Measurements from ENCODE around the gene BMERB1.
"Not testable (repeated sequence)": the region's sequence is repeated elsewhere in the genome, so short reads cannot be mapped to it uniquely, and the experiment has no call there.

BMERB1 gene

DNA sequence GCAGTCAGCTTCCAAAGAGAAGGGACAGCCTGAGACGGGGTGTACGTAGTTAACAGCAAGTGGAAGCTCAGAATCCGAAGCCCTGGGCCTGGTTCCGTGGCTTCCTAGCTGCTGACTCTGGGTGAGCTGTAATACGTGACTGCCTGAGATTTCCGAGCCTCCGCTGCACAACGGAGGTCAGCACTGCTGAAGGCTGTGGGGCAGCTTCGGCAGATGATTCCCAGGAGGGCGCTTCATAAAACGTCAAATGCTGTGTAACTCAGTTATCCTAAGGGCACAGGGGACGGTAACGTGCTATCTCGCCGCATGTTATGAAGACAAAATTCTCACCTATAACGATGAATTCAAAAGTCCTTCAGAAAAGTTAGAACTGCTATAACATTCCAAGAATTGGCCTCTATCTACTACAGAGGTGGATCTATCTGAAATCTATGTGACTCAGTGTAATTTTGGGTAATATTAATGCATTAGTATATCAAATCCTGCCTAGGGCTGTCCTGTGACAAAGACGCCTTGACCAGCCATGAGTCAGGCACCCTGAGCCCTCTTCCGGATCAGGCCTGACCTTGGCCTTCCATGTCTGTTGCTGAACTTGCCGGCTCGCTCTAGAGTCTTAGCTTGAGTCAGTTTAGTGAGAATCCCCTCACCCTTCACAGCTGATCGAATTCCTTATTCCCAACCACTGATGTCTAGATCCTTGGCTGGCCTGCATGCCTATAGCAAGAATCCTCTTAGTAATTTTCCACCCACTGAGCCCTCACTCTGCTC lies 165.1 kb downstream of the BMERB1 start:
- DNase-seq, result no peak

DNA sequence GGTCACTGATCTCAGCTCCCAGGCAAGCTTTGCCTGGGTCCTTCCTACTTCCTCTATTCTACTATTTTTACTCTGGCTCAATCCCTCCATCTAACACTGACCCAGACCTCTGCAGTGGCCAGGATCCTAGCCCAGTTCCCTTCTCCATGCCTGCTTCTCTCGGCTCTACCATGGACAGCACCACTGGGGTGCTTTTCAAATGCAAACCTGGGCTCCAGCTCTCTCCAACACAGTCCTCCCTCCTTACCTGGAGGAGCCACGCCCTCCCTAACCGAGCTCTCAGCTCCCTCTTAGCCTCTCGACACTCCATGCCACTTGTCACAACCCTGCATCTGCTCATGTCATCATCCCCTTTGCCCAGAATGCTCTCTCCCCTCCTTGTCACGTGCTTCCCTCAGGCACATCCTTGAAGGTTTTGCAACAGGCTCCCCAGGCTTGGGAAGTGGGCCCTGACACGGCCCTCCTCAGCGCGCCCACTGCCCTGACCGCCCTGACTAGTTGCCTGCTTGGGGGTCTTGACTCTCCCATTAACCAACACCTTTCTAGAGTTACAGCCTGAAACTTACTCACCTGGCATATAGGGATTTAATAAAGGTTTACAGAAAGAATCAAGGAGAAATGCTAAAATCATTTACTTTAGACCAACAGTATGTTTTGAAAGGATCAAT lies 167.0 kb downstream of the BMERB1 start:
- DNase-seq, result no peak

DNA sequence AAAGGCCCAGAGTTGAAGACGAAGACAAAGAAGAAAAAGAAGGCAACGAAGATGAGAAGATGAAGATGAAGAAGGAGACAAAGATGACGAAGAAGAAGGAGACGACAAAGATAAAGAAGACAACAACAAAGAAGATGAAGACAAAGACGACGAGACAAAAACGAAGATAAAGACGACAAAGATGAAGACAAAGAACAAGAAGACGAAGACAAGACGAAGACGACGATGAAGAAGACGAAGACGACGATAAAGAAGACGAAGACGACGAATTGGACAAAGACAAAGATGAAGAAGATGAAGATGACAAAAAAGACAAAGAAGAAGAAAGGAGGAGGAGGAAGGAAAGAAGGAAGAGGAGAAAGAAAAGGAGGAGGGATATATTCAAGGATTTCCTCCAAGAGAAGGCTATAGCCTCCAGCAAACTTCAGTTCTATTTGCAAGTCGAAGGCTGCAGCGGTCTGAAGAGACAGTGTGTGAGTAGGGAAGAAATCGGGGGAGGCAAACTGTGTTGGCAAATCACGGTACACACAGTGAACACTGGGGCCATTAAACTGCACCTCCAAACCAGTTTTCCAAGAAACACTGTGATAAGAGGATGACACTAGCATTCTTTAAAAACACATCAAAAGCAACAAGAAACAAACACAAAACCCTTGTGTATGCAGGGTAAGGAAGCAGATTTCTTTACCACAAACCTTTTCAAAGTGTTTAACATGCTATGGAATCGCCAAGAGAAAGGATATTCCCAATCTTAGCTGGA lies 168.1 kb downstream of the BMERB1 start:
- no peak for DNase-seq

DNA sequence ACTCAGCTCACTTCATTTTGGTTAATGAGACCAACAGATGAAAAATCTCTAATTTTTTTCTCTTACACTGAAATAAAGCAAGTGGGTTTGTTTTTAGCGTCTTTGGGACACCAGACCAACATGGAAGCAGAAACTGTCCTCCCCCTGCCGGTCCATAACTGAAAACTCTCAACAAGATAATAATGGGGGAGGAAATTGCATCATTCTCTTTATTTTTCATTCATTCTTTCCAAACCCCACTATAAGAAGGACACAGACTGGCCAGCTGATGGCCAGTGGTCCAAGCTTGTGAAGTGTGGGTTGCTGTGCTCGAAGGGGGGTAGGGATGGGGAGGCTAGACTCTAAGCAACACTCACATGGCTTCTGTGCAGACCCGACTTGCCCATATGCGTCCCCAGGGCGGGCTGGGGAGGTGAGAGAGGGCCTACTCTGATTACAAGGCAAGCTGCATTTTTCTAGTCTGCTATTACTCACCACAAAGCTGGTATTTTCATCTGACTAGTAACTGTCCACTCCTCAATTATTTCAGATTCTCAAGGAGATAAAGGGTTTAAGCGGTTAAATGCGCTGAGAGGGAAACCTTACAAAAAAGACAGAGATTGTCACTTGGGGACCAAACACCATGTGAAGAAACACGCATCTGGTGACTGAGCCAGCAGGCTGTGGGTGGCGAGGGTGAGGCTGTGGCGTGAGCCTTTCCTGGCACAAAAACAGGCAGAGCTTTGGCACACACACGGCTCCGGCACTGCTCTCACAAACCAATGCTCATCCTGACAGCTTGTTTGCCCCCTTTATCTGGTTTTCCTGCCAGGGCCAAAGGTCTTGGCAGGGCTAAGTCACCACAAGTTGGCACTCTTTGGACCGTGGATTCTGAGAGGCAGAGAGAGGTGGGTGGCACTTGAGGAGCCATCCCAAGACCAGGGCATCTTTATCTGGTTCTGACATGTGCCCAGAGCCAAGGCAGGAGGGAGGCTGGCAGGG lies 170.4 kb downstream of the BMERB1 start:
- no peak for DNase-seq

DNA sequence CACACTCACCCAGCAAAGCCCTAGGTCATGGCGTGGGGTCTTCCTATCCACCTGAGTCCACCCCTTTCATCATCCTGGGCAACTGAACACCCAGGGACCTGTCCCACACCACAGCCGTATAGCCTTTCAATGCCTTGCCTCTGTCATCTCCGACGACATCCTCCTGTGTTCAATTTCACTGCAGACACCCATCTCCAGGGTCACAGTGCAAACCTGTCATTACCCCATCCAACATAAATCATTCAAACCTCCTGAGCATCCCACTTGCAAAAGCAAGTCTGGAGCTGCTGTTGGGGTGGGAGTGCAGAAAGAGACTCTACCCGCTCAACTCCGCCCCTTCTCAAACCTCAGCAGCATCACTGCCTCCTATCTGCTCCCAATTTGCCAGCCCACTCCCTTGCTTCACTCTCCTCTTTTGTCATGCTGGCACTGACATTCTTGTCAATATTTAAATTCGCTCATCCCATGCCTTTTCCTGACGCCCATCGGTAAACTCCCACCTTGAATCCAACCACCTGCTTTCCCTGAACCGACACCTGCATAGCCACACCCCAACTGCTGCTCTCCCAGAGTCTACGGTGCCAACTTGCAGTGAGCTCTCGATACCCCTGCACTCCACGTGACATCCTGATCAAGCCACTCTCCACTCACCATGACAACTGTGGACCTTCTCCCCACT lies 171.6 kb downstream of the BMERB1 start:
- no peak for DNase-seq

DNA sequence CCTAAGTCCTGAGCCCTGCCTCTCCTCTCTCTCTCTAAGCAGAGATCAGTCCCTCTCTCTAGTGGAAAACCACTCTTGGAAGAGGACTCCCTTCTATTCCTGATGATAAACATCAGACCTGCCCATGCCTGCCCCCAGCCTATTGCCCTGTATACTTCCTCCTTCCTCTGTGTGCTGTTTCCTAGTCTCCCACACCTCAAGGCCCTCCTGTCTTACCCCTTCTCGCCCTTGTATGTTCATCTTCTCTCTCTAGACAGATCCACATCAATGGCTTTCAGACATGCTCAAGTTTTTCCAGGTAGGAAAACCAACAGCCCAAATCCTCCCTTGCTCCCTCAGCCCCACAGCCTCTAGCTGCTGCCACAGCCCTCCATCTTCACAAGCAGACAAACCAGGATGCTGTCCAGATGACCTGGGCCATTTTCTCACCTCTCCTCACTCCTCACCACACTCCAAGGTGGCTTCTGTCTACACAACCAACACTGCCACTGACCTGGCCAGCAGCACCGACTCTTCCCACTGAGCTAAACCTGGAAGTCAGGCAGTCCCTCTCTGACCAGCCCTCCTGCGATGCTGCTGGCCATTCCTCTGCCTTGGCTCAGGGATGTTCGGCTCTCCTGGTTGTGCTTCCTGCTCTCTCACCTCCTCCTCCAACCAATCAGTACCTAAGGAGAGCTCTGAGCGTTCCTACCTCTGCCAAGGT lies 172.3 kb downstream of the BMERB1 start:
- no peak for DNase-seq

DNA sequence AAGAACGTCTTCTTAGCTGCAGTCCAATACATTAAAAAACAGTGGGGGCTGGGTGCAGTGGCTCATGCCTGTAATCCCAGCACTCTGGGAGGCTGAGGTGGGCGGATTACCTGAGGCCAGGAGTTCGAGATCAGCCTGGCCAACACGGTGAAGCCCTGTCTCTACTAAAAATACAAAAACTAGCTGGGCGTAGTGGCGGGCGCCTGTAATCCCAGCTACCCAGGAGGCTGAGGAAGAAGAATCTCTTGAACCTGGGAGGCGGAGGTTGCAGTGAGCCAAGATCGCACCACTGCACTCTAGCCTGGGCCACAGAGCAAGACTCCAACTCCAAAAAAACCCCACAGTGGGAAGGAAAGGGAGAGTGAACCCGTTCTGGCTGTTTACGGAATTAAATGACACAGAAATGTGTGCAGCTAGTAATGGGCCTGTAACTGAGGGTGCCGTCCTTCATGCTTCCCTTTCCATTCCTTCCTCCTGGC lies 172.9 kb downstream of the BMERB1 start:
- DNase-seq, result not testable (repeated sequence)

DNA sequence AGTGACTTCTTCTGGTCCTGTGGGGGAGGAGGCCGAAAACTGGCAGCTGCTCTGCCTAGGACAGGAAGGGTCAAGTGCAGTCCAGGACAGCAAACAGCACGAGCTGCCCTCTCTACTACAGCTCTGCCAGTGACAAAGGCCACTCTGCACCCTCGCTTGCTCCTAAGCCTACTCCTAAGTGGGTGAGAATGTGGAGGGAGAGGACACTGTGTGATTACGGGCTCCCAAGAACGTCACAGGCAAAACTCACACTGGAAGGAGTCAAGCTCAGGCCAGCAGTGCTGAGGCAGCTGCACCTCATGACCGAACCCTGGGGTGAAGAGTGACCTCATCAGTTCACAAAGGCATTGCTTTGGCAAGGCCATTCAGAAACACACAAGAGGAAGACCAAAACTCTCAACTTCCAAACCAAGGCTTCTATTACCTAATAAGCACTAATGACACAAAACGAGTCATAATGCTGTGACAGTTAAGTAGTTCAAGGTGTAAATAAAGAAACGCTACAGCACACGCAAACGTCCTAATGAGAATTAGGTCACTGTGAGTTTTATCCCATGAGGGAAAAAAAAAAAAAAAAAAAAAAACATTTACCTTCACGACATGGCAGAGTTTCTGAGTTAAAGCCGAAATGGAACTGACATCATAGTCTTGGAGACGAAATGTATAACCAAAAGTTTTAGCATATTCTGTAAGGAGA lies 173.5 kb downstream of the BMERB1 start:
- no peak for DNase-seq

DNA sequence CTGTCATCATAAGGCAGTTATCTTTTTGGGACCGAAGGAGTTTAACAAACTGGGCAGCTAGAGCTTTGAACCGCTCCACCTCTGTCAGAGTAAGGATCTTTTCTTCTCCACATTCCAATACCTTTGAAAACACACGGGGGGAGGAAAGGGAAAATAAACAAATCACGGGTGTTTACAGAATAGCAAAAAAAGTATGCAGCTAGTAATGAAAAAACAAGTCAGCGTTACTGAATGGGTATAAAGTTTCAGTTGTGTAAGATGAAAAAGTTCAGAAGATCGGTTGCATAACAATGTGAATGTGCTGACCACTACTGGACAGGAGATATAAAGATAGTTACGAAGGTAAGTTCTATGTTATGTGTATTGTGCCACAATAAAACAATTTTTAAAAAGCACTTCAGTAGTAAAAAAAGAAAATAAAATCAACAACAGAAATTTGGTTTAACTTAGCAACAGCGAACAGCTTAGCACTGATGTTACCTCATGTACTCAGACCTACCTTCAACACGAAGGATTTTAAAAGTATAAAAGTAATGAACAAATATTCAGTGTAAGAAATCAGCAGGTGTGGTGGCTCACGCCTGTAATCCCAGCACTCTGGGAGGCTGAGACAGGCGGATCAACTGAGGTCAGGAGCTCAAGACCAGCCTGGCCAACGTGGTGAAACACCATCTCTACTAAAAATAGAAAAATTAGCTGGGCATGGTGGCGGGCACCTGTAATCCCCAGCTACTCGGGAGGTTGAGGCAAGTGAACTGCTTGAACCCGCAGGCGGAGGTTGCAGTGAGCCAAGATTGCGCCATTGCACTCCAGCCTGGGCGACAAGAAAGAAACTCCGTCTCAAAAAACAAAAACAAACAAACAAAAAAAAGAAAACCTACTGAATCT lies 174.3 kb downstream of the BMERB1 start:
- DNase-seq, result no peak

DNA sequence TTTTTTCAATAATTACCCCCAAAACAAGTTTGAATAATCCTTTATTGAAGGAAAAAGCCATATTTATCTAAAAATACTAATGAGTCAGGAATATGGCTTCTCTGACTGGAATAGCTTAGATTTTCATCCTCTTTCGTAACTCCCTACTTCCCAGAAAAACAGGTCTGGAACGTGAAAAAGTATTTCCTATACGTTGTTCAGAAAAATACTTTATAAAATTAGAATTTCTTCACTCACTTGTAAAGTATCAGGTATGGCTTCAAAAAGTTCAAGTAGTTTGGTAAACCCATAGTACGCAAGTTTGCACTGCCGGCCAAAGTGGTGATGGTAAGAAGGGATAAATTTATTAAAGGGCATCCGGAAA lies 174.9 kb downstream of the BMERB1 start:
- no peak for DNase-seq

DNA sequence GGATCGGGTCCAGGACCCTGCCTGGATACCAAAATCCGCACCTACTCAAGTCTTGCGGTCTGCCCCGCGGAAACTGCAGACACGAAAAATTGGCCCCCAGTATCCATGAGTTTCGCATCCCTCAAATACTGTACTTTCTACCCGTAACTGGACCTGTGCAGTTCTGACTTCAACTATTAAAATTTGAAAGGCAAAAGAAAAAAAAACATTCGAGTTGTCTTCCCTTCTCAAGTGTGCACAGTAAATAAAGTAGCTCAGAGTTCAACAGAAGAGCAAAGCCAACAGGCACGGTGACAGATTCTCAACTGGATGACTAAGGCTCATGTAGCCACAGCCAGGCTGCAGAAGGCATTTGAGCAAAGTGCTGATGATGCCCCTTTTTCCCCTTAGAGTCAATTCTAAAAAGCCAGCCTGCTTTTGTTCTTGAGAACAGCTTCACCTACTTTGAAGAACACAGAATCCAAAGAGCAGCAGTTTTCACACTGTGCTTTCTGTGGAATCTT lies 176.0 kb downstream of the BMERB1 start:
- no peak for DNase-seq

DNA sequence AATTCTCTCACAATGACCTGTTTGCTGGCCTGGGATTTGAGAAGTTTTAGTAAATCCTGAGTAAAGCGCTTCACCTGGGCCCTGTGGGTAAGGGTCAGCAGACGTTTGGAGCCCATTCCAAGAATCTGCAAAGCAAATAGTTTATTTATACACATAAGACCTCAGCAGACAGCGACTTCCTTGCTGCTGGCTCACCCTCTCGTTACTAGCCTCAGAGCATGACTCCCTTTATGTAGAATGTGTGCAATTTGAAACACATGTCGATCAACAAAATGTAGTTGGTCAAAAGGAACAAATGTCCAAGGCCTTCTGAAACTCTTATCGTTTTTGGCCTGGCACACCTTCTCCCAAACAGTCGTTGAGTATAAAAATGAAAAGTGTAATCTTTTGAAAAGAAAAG lies 177.2 kb downstream of the BMERB1 start:
- no peak for DNase-seq

DNA sequence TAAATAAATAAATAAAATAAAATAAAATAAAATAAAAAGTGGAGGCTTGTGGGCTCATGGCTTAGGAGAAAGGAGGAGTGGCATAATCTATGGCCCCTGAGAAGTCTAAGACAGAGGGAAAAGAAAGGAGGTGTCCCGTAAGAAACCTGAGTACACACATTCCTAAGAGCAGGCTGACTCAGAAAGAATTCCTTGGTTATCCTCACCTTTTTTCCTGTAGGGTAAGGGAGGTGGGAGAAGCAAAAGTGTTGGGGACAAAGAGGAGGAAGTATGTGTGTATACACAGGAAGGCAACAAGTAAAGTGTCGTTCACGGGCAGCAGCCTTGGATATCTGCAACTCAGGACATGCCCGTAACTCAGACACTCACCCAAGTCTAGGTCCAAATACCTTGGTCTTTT lies 179.3 kb downstream of the BMERB1 start:
- no peak for DNase-seq

DNA sequence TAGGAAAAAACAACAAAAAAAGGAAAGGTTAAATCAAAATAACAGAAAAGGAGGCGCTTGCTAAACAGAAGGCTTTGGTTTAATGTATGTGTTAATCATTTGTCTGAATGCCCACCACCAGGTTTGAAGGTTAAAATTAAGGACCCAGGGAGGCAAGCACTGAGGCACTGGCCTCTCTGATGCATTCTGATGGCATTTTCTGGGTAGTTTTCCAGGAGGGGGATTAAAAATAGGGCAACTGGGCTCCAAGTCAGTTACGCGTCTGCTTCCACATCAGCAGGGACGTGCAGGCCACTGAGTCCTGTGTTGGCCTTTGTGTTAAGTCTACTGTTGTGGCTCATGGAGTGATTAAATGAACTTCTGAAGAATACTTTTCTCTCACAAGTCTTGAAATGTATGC lies 181.6 kb downstream of the BMERB1 start:
- DNase-seq, result no peak

DNA sequence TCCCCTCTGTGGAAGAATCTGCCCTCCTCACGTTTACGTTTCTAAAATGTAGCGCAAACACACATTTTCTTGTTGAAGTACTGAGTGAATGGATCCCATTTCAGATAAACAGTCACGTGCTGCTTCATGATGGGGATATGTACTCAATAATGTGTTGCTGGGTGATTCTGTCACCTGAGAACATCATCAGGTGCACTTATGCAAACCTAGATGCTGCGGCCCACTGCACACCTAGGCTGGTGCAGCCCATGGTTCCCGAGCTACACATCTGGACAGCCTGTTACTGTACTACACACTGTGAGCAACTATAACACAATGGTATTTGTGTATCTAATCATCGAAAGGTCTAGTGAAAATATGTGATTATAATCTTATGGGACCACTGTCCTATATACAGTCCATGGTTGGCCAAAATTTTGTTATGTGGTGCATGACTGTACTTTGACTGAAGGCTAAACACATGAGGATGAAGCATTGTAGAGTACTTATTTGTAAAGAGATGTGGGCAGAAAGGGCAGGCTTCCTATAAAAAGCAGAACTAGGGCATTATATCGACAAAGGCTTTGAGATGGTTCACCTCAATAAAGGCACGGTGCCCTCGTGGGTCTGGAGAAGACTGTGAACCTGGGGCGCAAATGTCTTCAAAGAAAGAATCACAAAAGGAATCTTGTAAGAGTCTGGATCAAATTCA lies 182.2 kb downstream of the BMERB1 start:
- no peak for DNase-seq

DNA sequence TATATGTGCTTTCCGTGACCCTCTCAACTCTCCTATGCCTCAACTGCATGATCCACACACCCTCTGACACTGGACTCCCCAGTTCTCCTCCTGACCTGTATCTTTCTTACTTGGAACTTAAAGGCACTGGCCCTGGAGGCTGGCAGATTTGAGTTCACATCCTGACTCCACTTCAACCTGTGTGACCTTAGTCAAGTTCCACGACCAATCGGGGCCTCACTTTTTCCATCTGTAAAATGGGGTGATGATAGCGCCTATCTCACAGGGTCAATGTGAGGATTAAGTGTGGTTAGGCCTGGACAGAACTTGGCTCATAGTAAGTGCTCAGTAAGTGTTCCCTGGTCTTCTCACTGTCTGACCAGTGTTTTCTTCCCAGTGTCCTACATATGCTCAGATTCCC lies 183.5 kb downstream of the BMERB1 start:
- DNase-seq, result no peak

DNA sequence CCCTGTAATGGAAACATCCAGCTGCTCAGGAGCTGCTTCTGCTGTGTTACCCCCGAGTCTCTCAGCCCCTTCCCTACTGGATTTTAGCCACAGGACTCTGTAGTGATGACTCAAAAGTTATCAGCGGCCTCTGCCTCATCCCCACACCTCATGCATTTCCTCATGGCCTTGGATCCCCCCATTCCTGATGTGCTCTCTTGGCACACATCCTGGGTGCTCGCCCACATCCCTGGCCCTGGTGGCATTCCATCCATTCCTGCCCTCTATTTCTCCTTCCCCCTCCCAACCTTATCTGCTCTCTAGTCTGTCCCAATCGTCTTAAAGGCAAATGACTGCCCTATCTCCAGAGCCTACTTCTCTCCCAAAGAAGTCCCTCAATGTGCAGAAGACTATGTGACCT lies 184.0 kb downstream of the BMERB1 start:
- DNase-seq, result no peak

DNA sequence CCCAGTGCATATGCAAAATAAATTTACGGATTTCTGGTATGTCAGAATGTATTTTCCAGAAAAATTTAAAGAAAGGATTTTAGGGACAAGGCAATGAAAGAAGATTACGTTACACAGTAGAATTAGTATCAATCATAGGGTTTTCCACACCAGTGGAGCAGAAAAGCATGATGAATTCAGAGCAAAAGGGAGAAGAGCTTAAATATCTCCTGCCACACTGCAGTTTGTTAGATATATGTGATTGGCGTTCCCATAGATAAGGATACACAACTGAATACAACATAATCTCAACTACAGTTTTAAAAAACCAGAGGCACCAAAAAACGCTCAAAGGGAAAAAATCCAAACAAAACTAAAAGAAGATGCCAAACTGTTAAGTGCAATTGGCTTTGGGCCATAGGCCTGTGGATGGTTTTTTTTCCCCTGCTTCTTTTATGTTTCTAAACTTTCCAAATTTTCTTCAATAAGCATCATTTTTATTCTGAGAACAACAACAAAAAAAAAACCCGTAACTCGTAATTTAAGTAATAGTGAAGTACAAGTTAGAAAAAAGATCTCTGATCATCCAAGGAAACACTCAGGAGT lies 186.3 kb downstream of the BMERB1 start:
- no peak for DNase-seq
